GM19324 (cell line): ENCODE data around the gene TTC21B.
A peak's percentile ranks its signal among the peaks of the same experiment; 100 is the strongest.

Experiments
- ATAC-seq: cut with Tn5 transposase; IDR thresholded peaks from one replicate; pipeline ENCODE4 v1.9.1; 2021; ENCODE audit warnings: mild to moderate bottlenecking, moderate library complexity; ENCODE audit not compliant: unreplicated experiment, low FRiP score

TTC21B gene

DNA sequence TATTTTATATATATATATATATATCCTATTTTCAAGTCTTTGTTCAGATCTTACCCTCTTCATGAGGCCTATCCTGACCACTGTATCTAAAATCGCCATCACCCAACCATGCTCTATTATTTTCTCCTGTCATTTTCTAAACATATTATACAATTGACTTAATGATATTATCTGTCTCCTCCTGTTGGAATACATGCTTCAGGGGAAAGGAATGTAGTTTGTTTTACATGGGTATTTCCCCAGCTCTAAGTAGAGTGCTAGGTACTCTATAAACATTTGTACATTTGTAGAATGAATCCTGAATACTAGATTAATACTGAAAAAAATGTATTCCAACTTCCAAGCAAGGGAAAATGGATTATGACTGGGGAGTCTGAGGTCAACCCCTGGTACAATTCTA, 26.2 kb downstream of the TTC21B start:
- no peak for ATAC-seq

GRCh38 chr2:165924946-165925345, 28.6 kb downstream of the TTC21B start:
- ATAC-seq, result no peak

GRCh38 chr2:165920748-165921147, 32.8 kb downstream of the TTC21B start:
- ATAC-seq, result no peak

DNA sequence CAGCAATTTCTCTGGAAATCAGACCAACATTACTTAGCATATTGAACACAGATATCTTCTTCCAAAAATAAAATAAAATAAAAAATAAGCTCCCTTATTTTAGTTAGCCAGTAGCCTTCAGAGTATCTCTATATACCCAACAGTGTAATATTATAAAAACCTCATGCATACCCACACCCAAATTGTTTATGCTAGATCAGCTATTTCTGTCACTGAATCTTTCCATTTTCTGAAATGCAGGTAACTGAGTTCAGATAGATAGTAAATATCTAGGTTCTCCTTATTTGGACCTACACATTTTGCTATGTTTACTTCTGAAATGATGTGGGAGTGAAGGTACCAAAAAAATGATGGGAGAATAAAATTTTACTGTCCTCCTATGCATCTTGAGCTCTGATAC, 39.9 kb downstream of the TTC21B start:
- no peak for ATAC-seq

GRCh38 chr2:165911981-165912380, 41.6 kb downstream of the TTC21B start:
- ATAC-seq, result no peak

- ATAC-seq, result no peak
These were observed 42.3 kb downstream of the TTC21B start for GRCh38 chr2:165911231-165911630.

GRCh38 chr2:165909466-165909865, 44.1 kb downstream of the TTC21B start:
- no peak for ATAC-seq

GRCh38 chr2:165905854-165906253, 47.7 kb downstream of the TTC21B start:
- ATAC-seq, result no peak

- no peak for ATAC-seq
These were observed 48.3 kb downstream of the TTC21B start for GRCh38 chr2:165905269-165905668.

DNA sequence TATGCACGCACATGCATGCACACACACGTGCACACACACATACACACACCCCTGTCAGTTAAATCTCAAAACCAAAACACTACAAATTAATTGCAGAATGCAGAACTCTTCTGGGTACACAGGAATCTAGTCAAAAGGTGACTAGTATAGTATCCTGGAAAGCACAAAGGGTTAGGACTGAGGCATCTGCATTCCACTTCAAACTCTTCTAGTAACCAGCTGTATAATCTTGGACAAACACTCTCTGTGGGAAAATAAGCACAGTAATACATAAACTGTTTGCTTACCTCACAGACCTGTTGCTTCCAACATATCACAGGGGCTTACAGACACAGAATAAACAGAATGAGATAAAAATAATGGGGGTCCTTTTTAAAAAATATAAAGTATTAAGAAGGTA, 49.1 kb downstream of the TTC21B start:
- no peak for ATAC-seq

- peak; percentile 13 for ATAC-seq
These were observed 50.2 kb downstream of the TTC21B start for GRCh38 chr2:165903406-165903805.

DNA sequence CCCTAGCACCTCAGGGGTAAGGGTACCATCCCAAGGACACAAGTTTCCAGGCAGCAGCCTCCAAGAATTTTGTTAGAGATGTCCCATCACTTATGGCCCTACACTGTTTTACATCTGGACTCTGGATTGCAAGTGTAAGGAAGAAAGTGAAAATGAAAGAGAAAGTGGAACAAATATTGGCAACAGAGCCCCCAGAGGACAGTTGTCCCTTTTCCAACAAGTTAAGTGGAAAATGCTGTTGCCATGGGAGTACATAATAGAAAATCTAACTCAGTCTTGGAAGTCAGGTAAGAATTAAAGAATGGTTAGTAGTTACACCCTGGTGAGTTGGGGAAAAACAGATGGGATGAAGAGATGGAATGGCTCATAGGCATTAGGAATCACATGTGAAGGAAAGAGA, 50.6 kb downstream of the TTC21B start:
- ATAC-seq, result peak; percentile 44

DNA sequence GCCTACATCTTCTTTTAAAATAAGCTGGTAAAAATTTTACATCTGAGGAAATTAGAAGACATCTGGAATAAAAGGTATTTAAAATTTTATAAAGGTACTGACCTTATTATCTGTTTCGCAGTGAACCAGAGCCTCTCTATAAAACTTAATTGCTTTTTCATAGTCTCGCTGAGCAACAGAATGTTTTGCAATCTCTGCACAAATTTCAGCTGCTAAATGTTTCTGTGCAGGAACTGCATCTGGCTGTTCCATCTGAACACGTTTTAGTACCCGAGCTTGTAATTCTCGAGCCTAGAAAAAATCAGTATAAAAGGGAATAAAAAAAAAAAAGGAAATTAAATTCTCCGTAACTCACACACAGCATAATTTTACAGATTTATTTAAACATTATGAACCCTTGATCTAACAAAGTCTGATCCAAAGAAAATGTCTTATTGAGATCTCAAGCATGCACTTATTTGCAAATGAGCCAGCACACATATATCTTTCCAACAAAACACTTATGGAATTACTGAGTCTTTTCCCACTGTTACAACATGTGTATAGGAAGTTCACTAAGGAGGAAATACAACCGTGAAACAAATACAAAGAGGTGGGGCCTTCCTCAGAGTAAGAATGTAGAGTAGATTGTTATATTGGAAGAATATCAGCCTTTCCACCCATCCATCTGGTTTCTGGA, 51.8 kb downstream of the TTC21B start:
- ATAC-seq, result no peak

DNA sequence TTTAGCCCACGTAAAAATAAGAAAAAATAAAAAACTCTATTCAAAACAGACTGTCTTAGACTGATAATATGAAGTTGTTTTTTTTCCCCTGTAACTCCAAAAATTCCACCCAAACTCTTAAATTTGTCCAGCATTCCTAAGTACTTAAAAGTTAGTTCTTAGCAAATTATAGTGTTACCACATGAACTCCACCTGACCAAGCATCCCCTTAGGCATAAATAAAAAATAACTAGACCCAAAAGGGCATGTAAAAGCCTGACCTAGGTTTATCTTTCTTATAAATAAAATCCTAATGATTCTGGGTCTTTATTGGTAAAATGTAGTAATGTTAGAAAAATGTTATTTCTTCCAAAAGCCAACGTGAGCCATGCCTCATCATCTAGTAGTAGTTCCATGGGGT, 54.3 kb downstream of the TTC21B start:
- ATAC-seq, result no peak

DNA sequence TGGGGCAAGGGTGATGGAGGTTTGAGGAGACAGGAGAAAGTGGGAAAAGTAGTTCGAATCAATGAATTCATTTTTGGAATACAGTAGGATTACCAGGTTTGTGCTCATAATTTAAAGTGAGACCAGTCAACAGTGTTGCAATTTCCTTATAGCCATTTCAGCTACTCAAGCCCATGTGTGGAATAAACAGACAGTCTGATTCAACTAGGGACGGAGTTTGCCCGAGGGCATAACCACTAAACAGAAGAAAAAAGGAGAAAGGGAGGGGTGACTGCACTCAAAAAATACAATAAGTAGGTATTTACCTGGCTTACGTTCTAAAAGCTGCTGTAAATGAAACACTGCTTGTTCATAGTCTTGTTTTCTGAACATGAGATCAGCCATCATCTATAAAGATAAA, 55.2 kb downstream of the TTC21B start:
- no peak for ATAC-seq

DNA sequence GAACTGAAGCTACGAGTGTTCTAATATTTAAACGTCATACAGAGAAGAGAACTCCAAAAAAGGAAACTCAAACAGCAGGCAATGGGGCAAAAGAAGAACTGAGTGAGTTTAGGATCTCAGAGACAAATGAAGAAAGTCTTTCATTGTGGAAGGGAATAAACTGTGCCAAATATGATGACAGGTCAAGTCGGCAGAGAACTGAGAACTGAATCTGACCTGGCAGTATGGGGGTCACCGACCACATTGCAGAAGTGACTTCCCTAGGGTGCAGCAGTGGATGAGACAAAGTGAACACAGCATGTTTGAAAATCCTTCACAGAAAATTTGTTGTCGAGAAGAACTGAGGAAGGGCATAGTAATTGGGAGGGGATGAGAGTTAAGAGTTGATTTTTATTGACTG, 55.9 kb downstream of the TTC21B start:
- no peak for ATAC-seq

DNA sequence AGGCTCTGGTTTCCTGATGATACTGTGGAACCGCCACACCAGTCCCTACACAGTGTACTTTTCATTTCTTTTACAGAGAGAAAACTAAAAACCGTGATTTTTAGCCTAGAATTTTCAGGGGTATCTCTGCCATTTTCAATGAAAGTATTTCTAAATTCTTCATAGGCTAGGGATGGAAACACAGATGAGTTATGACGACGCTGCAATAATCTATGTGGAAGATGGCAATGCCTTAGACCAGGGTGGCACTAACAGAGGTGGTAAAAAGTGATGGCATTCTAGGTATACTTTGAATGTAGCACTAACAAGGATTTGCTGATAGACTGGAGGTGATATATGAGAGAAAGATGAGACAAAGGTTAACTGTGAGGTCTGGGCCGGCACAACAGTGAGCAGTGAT, 56.5 kb downstream of the TTC21B start:
- no peak for ATAC-seq

GRCh38 chr2:165895974-165896373, 57.6 kb downstream of the TTC21B start:
- ATAC-seq, result peak; percentile 82

GRCh38 chr2:165893556-165893955, 60.0 kb downstream of the TTC21B start:
- ATAC-seq, result no peak

GRCh38 chr2:165892526-165892925, 61.0 kb downstream of the TTC21B start:
- no peak for ATAC-seq

GRCh38 chr2:165891943-165892342, 61.6 kb downstream of the TTC21B start:
- ATAC-seq, result no peak

GRCh38 chr2:165891345-165891744, 62.2 kb downstream of the TTC21B start:
- no peak for ATAC-seq

DNA sequence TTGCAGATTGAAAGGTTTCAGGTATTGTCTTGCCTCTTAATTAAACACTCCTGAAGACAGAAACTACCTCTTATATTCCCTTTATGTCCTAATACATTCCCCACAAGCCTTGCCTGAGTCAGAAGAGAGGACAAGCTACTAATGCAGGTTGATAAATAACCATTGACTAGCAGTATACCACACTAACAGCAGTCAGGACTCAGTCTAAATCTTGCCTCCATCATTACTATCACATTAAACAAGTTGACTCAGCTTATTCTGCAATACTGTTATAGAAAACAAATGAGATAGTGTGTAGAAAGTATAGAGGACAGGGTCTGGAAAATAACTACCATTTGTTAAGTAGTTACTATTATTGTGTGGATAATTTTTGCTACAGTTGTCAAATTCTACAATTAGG, 63.8 kb downstream of the TTC21B start:
- no peak for ATAC-seq
